Measurements from ENCODE around the gene CDK17.
"Not testable (repeated sequence)": the region's sequence is repeated elsewhere in the genome, so short reads cannot be mapped to it uniquely, and the experiment has no call there.

CDK17 gene

GRCh38 chr12:96350982-96351381 lies 49.3 kb downstream of the CDK17 start:
- DNase-seq = peak; percentile 70 to 90 (median 84)

GRCh38 chr12:96347130-96347699 lies 53.0 kb downstream of the CDK17 start:
- DNase-seq = no peak

GRCh38 chr12:96346716-96347115 lies 53.5 kb downstream of the CDK17 start:
- DNase-seq = peak in 2 of 3 donors; percentile 35 to 59

- DNase-seq = no peak
Measured at GRCh38 chr12:96344124-96344695, 56.0 kb downstream of the CDK17 start.

GRCh38 chr12:96343347-96343954 lies 56.8 kb downstream of the CDK17 start:
- DNase-seq = peak; percentile 28 to 53 (median 46)

GRCh38 chr12:96339666-96340065 lies 60.6 kb downstream of the CDK17 start:
- DNase-seq = not testable (repeated sequence)

- DNase-seq = no peak
Measured at GRCh38 chr12:96338852-96339471, 61.3 kb downstream of the CDK17 start.

GRCh38 chr12:96337953-96338352 lies 62.3 kb downstream of the CDK17 start:
- no peak for DNase-seq

GRCh38 chr12:96336489-96336888 lies 63.8 kb downstream of the CDK17 start:
- no peak for DNase-seq

GRCh38 chr12:96335270-96335669 lies 65.0 kb downstream of the CDK17 start:
- no peak for DNase-seq

GRCh38 chr12:96334502-96334901 lies 65.7 kb downstream of the CDK17 start:
- no peak for DNase-seq

- DNase-seq = no peak
Measured at GRCh38 chr12:96329545-96329944, 70.7 kb downstream of the CDK17 start.

- DNase-seq = no peak
Measured at GRCh38 chr12:96329018-96329417, 71.2 kb downstream of the CDK17 start.

- no peak for DNase-seq
Measured at GRCh38 chr12:96327889-96328288, 72.3 kb downstream of the CDK17 start.

GRCh38 chr12:96327346-96327745 lies 72.9 kb downstream of the CDK17 start:
- DNase-seq = no peak

- DNase-seq = no peak
Measured at GRCh38 chr12:96326628-96327227, 73.5 kb downstream of the CDK17 start.

- DNase-seq = no peak
Measured at GRCh38 chr12:96323906-96324305, 76.3 kb downstream of the CDK17 start.

GRCh38 chr12:96322720-96323119 lies 77.5 kb downstream of the CDK17 start:
- DNase-seq = no peak

GRCh38 chr12:96321941-96322340 lies 78.3 kb downstream of the CDK17 start:
- no peak for DNase-seq

GRCh38 chr12:96317801-96318200 lies 82.4 kb downstream of the CDK17 start:
- DNase-seq = not testable (repeated sequence)

GRCh38 chr12:96315741-96316481 lies 84.3 kb downstream of the CDK17 start:
- DNase-seq = not testable (repeated sequence)

- DNase-seq = no peak
Measured at GRCh38 chr12:96314723-96315122, 85.5 kb downstream of the CDK17 start.

GRCh38 chr12:96313606-96314005 lies 86.6 kb downstream of the CDK17 start:
- no peak for DNase-seq

Data from suppressor macrophage treated with lipopolysaccharide for 1 hour (primary cell).